Pancreas (tissue), 10 donors: ENCODE data around the gene PAQR8. TPM values are rescaled to one million over a fixed set of nuclear protein-coding genes. Genes with fewer than 3 reads are reported as not detected.

Experiments
- ATAC-seq, 4 donors: fragments of 200-7000 bp; cut with Tn5 transposase; one replicate each; pipeline versions ENCODE4 v1.8.0 to v1.9.1; 2020; ENCODE audit warnings: mild to moderate bottlenecking in 4 of 4, moderate library complexity in 4 of 4
- DNase-seq, 6 donors: peaks; one replicate each; pipeline ENCODE4 v3.0.0-alpha.2; 2020
- FAIRE-seq: peaks from 2 replicates; lab custom pipeline; 2012; peaks lifted over from hg19 to GRCh38; lab: Jason Lieb, UNC
- H3K27ac ChIP-seq, 4 donors: fragments of 200-600 bp; sonication (generic); 1 replicate in 3 of 4; 2 replicates in 1 of 4; pipeline versions ENCODE4 v1.5.0 to v1.8.0; 2020
- H3K27me3 ChIP-seq, 4 donors: fragments of 200-600 bp; one replicate each; pipeline ENCODE4 v1.8.0; 2021
- H3K36me3 ChIP-seq, 3 donors: fragments of 200-600 bp; sonication (generic) in 1 of 3; one replicate each; pipeline versions ENCODE4 v1.5.0 to v1.8.0; 2020 to 2021
- H3K4me1 ChIP-seq, 3 donors: fragments of 200-600 bp; one replicate each; pipeline ENCODE4 v1.8.0; 2021
- H3K4me3 ChIP-seq, 4 donors: fragments of 200-600 bp; sonication (generic) in 2 of 4; one replicate each; pipeline versions ENCODE4 v1.5.0 to v1.8.0; 2020 to 2021
- H3K9me3 ChIP-seq, 4 donors: fragments of 200-600 bp; one replicate each; pipeline ENCODE4 v1.8.0; 2021
- CTCF ChIP-seq, 4 donors: fragments of 200-600 bp; sonication (generic) in 3 of 4; IDR thresholded peaks; one replicate each; pipeline versions ENCODE4 v1.5.0 to v1.8.0; 2021; ENCODE audit warnings: antibody characterized with exemption in 4 of 4
- WGBS, 2 donors: extraction: QIAGEN DNeasy Blood & Tissue Kit; methylation state at CpG; one replicate each; pipeline ENCODE4 v1.1.7; 2013; 5-methylcytosine and 5-hydroxymethylcytosine counted together
- intact Hi-C, 3 donors: fragments of 100-400 bp; cut with DNase I; formaldehyde crosslinking; loops; one replicate each; pipeline versions ENCODE4 v1.11.1 to v1.14.2; 2022
- polyA plus RNA-seq, 2 donors: library from polyadenylated mRNA; stranded (reverse); fragments of 200-250 nt; gene quantifications; one replicate each; pipeline ENCODE4 v1.2.3, GENCODE V29; 2013
- total RNA-seq, 6 donors: library from RNA; stranded (reverse); fragmentation: NEBNext Ultra II Directional in 4 of 6; extraction: Animal tissue kit (Norgen Biotek cat#: 25700) in 4 of 6; gene quantifications; one replicate each; pipeline versions ENCODE4 v1.2.1 to v1.2.4, GENCODE V29; 2021 to 2023
- donor health status: healthy with polysubstance abuse.
- donor health status: DM: no; HTN: no; CAD: no; lungs with moderate emphysema.
- donor health status: DM: no; HTN: no; CAD: no.
- donor health status: control.
- donor health status: control.
- donor health status: Bipolar disorder and iron deficiency.
- donor health status: DM: yes; HTN: yes; CAD: no.
- donor health status: DM: no; HTN: no; CAD: no.
- donor health status: DM: no; HTN: no; CAD: no.
- donor health status: DM: yes; HTN: yes; CAD: no.

Gene PAQR8
- total and polyA plus RNA-seq, 8 donors, result 0.71 to 6.1 (median 2.0) TPM

GRCh38 chr6:52317841-52318581 is 43.9 kb upstream of the PAQR8 start:
- no peak for TF ChIP-seq CTCF (IDR thresholded peaks at IDR 0.05)
- intact Hi-C loops, result no loop called here
- H3K4me1 ChIP-seq, result no peaks in the 10 kb centered on the region
- FAIRE-seq, result no peak
- no peak for DNase-seq
- no peak for ATAC-seq
- no peaks in the 10 kb centered on the region for H3K36me3 ChIP-seq
- H3K9me3 ChIP-seq, result no peaks in the 10 kb centered on the region
- no peak overlapping the region for H3K27ac ChIP-seq
- no peak overlapping the region for H3K4me3 ChIP-seq
- H3K27me3 ChIP-seq, result no peaks in the 10 kb centered on the region
- 34 to 42% methylated on average over 4 of the region's 4 CpGs for WGBS, 2 donors

GRCh38 chr6:52324189-52324588 is 37.8 kb upstream of the PAQR8 start:
- TF ChIP-seq CTCF (IDR thresholded peaks at IDR 0.05), result no peak
- Histone ChIP-seq H3K4me3 (no peak overlapping the region), H3K9me3 (no peaks in the 10 kb centered on the region), H3K27me3 (no peaks in the 10 kb centered on the region), H3K27ac (no peak overlapping the region), H3K36me3 (no peaks in the 10 kb centered on the region), H3K4me1 (no peaks in the 10 kb centered on the region)
- WGBS, 2 donors, result 80 to 95% methylated on average over 6 of the region's 6 CpGs
- intact Hi-C loops, result no loop called here
- DNase-seq (no peak), ATAC-seq (no peak), FAIRE-seq (no peak)

- H3K27ac ChIP-seq, result no peak overlapping the region
- no peaks in the 10 kb centered on the region for H3K4me1 ChIP-seq
- no peaks in the 10 kb centered on the region for H3K27me3 ChIP-seq
- intact Hi-C loops, result no loop called here
- TF ChIP-seq CTCF (IDR thresholded peaks at IDR 0.05), result no peak
- WGBS, 2 donors, result 78 to 83% methylated on average over 14 of the region's 14 CpGs
- no peaks in the 10 kb centered on the region for H3K36me3 ChIP-seq
- FAIRE-seq, result no peak
- no peaks in the 10 kb centered on the region for H3K9me3 ChIP-seq
- H3K4me3 ChIP-seq, result no peak overlapping the region
- no peak for DNase-seq
- no peak for ATAC-seq
These were observed 36.1 kb upstream of the PAQR8 start for GRCh38 chr6:52325695-52326471.

GRCh38 chr6:52326540-52327364 is 35.2 kb upstream of the PAQR8 start:
- no peaks in the 10 kb centered on the region for H3K27me3 ChIP-seq
- H3K4me1 ChIP-seq, result no peaks in the 10 kb centered on the region
- 79 to 92% methylated on average over 3 of the region's 3 CpGs for WGBS, 2 donors
- no peaks in the 10 kb centered on the region for H3K9me3 ChIP-seq
- intact Hi-C loops, result no loop called here
- FAIRE-seq (no peak), ATAC-seq (no peak), DNase-seq (no peak)
- H3K36me3 ChIP-seq, result no peaks in the 10 kb centered on the region
- no peak overlapping the region for H3K4me3 ChIP-seq
- no peak for TF ChIP-seq CTCF (IDR thresholded peaks at IDR 0.05)
- no peak overlapping the region for H3K27ac ChIP-seq
